GM08714 (cell line): ENCODE results near the gene SH3BP1.

Experiments used
- H3K4me3 ChIP-seq: fragments of 200-500 bp; sonication (Bioruptor generic); 2 replicates; pipeline ENCODE4 v1.5.1; 2014; ENCODE audit warnings: mild to moderate bottlenecking, low read length, inconsistent platforms
- ZNF274 ChIP-seq: IDR thresholded peaks from 2 replicates; pipeline ENCODE4 v1.6.1; 2012; ENCODE audit warnings: mild to moderate bottlenecking, low read depth, low read length

SH3BP1 gene

GRCh38 chr22:37608477-37609239, 30.8 kb upstream of the SH3BP1 start, which contains the start of gene GGA1:
Gene GGA1, plus strand, starts transcription at chr22:37608834. Its CDS starts 27 bp downstream, at chr22:37608861.
- peak within 1 kb of the TSS; percentile 93 for H3K4me3 ChIP-seq

DNA sequence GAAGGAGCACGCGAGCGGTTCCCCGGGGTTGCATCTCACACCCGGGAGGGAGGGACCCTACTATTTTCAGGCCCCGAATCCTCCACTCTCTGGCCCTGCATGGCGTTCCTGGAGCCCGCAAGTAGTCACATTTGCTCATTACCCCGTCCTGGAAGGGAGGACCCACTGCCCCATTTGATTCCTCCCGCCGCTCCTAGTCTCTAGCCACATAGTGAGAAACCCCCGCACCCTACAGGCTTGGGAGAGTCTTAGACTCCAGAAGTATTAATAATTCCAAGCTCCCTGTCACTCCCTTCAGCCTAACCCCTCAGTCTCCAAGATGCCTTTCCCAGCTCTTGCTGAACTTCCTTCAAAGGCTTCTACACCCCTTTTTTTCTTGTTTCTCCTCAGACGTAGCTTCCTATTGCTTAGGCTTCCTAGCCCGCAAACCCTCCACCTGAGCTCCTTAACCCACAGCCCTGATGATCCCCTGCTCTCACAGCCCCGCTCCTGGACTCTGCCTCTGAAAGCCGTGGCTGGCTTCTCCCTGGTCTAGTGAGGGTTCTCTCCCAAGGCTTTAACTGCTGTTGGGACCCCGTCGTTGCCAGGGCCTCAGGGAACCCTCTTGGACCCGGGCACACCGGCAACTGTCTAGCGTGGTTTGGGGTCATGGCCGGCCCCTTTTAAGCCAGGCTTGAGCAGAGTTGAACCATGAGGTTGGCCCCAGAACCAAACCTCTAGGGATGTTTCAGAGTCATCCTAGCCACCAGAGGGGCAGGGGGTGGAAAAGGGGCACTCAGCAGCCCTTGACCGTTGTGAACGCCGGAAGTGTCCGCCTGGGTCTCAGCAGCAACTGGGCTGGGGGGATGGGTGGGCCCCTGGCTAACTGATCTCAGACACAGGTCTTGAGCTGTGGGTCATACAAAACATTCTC, 30.0 kb upstream of the SH3BP1 start:
- peak overlapping the region; percentile 93 for H3K4me3 ChIP-seq
- no peak for TF ChIP-seq ZNF274

More at GRCh38 chr22:37608477-37609239, 30.8 kb upstream of the SH3BP1 start, which contains the start of gene GGA1:
- TF ChIP-seq ZNF274 = no peak

DNA sequence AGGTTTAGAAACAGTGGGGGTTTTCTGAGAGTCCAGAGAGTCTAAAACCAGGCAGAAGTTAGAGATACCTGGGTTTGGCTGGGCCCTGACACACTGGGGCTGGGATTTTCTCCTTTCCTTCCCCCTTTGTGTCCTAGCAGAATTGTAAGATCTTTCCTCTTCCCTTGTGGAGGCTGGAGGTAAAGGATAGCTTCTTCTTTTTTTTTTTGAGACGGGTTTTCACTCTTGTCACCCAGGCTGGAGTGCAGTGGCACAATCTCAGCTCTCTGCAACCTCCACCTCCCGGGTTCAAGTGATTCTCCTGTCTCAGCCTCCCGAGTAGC, 29.4 kb upstream of the SH3BP1 start:
- peak overlapping the region; percentile 93; the same call in 1 of the 2 replicates for H3K4me3 ChIP-seq

GRCh38 chr22:37610480-37611129, 28.9 kb upstream of the SH3BP1 start:
- peak overlapping the region; percentile 93; the same call in 1 of the 2 replicates for H3K4me3 ChIP-seq
- TF ChIP-seq ZNF274 = no peak

- no peak overlapping the region for H3K4me3 ChIP-seq
- TF ChIP-seq ZNF274 = no peak
Observed at GRCh38 chr22:37611207-37611606, 28.3 kb upstream of the SH3BP1 start.

DNA sequence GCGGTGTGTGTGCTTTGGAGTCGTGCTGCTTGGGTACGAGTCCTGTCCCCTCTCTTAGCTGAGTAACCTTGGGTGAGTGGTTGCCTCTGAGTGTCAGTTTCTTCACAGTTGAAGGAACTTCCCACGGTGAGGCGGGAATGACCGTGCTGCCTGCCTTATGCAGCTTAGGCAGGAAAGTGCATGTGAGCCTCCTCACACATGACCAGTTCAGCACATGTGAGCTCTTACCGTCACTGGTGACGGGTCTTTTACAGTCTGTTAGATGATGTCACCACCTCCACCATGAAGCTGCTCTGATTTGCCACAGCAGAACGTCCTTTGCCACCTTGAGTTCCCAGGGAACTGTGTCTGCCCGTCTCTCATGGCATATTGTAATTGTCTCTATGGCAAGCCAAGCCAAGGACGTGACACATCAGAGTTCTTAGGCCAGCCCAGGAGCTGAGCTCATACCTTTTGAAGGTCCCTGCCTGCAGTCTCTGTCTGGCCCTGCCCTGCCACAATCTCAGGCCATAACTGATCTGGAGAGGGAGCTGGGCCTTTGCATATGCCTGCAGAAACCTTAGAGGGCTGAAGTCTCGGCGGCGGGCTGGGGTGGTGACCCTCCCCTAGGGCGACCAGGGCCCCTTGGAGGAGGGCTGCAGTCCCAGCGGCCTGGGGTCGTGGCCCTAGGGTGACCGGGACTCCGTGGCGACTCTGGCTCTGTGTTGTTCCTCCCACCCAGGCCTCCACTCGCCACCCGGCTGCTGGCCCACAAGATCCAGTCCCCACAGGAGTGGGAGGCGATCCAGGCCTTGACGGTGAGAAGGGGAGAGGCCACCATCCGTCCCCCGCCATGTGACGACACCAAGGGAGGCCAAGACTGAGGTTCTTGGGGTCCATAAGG, 23.0 kb upstream of the SH3BP1 start:
- no peak for TF ChIP-seq ZNF274
- H3K4me3 ChIP-seq = no peak overlapping the region

- no peak overlapping the region for H3K4me3 ChIP-seq
- TF ChIP-seq ZNF274 = no peak
Observed at GRCh38 chr22:37617431-37617830, 22.0 kb upstream of the SH3BP1 start.

- no peak overlapping the region for H3K4me3 ChIP-seq
- no peak for TF ChIP-seq ZNF274
Observed at GRCh38 chr22:37618072-37618656, 21.3 kb upstream of the SH3BP1 start.

DNA sequence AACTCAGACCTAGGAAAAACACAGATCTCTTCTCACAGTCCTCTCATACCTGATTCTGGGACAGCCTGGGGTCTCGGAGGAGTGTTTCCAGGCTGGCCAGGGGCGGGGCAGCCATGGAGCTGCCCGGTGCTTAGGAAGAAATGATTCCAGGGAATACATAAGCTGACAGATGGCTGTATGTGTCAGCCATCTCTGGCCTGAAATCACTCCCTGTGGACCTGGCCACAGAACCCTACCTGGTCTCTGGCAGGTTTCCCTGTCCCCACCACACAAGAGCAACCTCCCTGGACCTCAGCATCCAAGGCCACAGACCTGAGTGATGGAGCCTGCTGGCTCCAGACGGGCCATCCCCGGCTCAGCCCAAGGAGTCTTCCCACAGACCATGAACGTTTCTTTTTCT, 20.8 kb upstream of the SH3BP1 start:
- no peak for TF ChIP-seq ZNF274
- no peak overlapping the region for H3K4me3 ChIP-seq

GRCh38 chr22:37619991-37620390, 19.5 kb upstream of the SH3BP1 start:
- TF ChIP-seq ZNF274 = no peak
- no peak overlapping the region for H3K4me3 ChIP-seq

DNA sequence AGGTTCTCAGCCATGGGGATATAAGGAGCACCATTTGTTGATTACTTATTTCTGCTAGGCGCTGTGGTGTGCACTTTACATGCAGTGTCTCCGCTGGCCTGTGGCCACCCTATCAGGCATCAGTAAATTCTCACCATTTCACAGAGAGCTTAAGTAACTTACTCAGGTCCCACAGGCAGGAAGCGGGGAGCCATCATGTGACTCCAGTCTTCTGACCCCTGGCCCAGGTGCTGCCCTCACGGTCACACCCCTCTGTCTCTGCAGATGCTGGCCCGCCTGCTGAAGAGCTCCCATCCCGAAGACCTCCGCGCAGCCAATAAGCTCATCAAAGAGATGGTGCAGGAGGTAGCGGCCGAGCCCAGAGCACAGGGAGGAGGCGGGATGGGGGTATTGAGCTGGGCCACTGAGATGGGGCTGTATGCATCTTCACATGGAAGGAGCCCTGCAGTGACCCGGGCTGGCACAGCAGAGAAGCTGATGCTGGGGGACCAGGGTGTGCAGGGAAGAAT, 18.1 kb upstream of the SH3BP1 start:
- TF ChIP-seq ZNF274 = no peak

DNA sequence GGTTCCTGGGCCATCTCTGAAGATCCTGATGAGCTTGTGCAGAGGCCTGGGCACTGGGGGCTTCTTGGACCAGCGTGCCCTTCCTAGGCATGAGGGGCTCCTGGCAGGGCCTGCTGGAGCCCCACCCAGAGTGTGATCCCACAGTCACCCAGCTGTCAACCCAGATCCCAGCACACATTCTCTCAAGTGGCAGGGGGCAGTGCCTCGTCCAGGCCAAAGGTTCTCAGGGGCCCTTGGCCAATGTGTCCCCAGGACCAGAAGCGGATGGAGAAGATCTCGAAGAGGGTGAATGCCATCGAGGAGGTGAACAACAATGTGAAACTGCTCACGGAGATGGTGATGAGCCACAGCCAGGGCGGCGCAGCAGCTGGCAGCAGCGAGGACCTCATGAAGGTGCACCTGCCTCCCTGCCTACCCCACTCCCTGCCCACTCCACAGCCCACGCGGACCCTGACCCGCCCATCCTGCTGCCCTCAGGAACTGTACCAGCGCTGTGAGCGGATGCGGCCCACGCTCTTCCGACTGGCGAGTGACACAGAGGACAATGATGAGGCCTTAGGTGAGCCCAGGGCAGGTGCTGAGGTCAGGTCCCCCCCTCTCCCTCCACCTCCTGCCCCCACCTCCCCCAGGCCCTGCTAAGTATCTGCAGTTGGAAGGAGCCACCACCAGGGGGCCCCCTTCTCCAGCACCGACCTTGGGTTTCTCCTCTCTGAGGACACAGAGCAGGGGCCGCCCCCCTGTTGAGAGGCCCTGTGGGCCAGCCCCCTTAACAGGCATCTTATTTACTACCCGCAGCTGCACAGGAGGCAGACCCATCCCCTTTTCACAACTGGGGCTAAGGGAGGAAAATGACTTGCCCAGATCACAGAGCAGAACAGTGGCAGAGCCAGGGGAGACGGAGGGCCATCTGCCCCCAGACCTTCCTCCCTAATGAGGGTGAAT, 16.1 kb upstream of the SH3BP1 start:
- H3K4me3 ChIP-seq = no peak overlapping the region
- no peak for TF ChIP-seq ZNF274

More for the DNA sequence above, 18.1 kb upstream of the SH3BP1 start:
- no peak overlapping the region for H3K4me3 ChIP-seq
